Measurements from ENCODE around the gene IFNGR1. TPM values are rescaled to one million over a fixed set of nuclear protein-coding genes. Genes with fewer than 3 reads are reported as not detected.
A peak's percentile ranks its signal among the peaks of the same experiment; 100 is the strongest.

The IFNGR1 gene
- total RNA-seq, 1 experiment from 2014 or later: 87.3 TPM

GRCh38 chr6:137176729-137177128 lies 42.5 kb downstream of the IFNGR1 start:
- no peak for DNase-seq (ENCODE audit: low read depth)

DNA sequence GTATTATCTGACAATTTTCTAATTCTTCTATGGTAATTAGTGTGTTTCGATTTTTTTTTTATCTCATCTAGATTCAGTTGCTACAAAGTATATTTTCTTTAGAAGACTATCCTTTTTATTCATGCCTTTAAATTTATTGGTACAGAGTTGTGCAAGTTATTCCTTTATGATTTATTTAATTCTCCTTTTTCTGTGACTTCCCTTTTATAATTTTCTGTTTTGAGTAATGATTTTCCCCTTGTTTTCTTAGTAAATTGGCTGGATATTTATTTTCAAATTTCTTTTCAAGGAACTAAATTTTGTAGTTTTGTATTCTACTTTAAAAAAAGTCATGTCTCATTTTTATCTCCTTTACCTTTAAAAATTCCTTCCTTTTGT lies 43.3 kb downstream of the IFNGR1 start:
- DNase-seq (ENCODE audit: low read depth): no peak

DNA sequence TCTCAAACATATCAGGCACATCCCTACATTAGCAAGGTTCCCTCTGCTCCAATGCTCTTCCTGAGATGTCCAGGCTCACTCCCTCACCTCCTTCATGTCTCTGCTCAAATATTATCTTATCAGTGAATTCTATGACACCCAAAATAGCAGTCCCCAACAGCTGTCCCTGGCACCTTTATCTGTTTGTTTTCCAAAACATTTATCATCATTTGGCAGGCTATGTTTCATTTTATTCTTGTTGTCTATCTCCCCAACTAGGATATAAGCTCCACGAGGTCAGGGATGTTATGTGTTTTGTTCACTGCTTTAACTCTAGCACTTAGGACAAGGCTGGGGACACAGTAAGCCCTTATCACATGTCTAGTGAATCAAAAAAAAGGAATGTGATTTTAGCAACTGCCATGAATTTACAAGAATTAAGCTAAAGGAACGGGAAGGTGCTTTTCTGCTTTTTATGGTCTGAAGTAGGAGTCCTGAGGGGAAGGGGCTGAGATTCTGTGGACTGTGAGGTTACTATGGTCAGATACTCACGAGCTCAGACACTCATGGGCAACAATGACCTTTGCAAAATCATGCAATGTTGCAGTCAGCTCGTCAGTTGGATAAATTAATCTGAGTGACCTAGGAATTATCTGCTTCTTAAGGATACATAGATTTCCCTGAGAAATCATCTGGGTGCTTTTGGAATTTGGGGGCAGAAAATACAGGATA lies 43.9 kb downstream of the IFNGR1 start:
- peak; percentile 5 for DNase-seq (ENCODE audit: low read depth)

GRCh38 chr6:137173501-137173900 lies 45.7 kb downstream of the IFNGR1 start, which contains the start of gene IL22RA2:
TSS of gene IL22RA2 (minus strand) at chr6:137173644. CDS start at chr6:137161749, 11,895 bp downstream.
- DNase-seq (ENCODE audit: low read depth): no peak

- DNase-seq (ENCODE audit: low read depth): no peak
Observed at GRCh38 chr6:137172734-137173431, 46.3 kb downstream of the IFNGR1 start.

- DNase-seq (ENCODE audit: low read depth): no peak
Observed at GRCh38 chr6:137171824-137172733, 47.1 kb downstream of the IFNGR1 start.

GRCh38 chr6:137171053-137171374 lies 48.2 kb downstream of the IFNGR1 start:
- DNase-seq (ENCODE audit: low read depth): no peak

DNA sequence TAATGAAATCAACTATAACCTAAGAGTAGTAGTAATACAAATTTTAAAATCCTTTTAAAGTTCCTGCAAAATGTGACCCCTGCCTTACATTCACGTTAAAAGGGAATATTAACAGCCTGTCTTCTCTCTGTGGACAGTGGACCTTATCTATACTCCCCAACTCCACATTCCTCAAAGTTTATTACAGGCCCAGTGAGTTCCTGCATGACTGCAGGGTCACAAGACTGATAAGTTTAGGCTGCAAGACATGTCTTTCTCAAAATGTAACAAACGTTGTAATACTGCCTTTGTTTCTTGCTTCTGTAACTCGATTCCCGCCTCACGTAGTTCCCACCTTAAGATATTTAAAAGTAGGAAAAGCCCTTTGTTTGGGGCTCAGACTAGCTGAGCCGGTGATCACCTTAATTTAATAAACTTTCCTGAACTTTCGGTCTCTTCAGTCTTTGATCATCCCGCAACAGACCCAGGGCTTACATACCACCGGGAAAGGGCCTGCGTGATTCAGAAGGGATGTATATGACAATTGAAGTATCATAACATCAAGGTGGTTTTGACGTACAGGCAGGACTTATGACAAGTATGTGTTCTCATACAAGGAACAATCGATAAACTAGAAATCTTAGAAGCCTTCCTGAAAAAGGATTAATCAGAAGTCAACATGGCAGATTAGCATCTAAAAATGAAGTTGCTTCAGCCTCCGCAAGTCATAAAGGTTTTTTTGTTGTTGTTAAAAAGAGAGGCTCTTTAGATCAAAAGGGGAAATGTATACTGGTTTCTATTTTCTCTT lies 48.7 kb downstream of the IFNGR1 start:
- no peak for DNase-seq (ENCODE audit: low read depth)

DNA sequence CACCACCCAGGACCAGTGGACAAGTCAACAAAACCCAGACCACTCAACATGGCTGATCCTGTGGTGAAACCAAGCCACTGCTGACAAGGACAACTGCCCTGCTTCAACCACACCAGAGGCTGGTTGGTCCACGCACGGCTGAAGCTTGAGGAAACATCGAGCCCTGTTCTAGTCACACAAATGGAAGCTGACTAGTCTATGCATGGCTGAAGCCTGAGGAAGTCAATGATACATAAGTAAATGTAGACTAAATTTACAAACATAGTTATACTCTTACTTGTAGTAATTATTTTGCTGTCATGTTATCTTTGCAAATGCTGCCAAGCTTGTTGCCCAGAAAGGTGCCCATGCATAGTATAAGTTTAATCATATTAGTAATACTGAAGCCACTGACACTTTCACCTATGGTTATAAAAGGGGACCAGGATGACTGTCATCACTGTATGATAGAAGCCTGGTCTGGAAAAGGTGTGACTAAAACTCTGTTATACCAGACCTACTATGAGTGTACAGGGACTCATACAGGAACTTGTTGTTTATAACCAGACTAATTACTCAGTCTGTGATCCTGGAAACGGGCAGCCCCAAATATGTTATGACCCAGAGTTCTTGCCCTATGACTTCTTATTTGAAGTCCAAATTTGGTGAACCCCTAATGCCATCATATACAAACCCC lies 51.3 kb downstream of the IFNGR1 start:
- DNase-seq (ENCODE audit: low read depth): no peak

GRCh38 chr6:137166247-137167098 lies 52.7 kb downstream of the IFNGR1 start:
- DNase-seq (ENCODE audit: low read depth): no peak

DNA sequence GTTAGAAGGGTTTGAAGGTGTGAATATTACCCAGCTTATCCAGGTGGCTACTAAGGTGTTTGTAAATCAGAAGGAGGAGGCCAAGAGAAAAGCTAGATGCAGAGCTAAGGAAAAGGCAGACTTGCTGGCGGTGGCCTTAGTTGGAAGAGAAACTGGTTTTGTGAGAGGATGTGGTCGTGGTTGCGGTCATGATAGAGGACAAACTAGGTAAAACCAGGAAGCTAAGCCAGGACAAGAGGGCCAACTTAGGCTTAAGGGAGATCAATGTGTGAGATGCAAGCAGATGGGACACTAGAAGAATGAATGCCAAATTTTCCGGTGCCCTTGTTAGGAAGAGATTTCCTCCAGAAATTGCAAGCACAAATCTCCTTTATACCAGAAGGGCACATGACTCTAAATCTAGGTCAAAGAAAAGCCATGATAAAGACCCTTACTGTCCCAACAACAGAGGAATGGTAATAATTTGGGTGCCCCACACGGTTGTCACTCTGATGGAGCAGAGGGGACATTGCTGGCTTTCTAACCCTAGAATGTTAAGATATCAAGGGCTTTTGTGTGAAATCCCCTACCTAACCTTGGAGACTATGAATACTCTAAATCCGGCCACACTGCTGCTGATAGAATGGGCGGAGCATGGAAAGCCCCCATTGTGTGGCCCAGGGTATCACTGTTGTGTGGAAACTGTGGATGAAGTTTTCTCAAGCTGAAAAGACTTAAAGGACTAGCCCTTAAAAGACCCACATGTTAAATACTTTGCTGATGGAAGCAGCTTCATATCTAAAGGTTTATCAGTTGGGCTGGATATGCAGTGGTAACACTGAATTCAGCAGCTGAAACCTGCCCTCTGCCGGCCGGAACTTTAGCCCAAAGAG lies 53.6 kb downstream of the IFNGR1 start:
- peak; percentile 48 for DNase-seq (ENCODE audit: low read depth)

DNA sequence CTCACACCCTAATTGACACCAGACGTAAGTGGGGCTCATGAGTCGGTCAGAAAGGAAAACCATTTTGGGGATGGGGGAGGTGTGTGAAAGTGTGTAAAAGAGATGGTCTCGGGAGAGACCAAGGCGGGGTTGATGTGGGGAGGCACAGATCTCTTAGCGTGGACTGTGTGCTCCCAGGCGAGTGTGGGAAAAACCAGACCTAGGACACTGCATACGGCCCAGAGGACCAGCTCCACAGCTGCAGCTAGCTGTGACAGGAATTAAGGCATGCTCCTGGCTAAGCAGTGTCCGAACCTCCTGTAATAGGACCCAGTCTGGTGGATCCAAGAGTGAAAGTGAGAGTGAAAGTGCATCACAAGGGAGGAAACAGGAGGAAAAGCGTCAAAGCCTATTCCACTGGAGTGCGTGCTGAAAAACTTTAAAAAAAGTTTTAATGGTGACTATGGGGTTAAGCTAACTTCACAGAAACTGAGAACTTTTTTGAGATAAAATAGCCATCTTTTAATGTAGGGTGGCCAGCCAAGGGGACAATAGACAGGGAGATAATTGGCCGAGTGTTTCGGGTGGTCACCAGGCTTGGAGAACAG lies 55.4 kb downstream of the IFNGR1 start:
- DNase-seq (ENCODE audit: low read depth): no peak

GRCh38 chr6:137162692-137163306 lies 56.4 kb downstream of the IFNGR1 start:
- DNase-seq (ENCODE audit: low read depth): no peak

GRCh38 chr6:137161949-137162348 lies 57.2 kb downstream of the IFNGR1 start:
- DNase-seq (ENCODE audit: low read depth): peak; percentile 24

- DNase-seq (ENCODE audit: low read depth): peak; percentile 57
Observed at GRCh38 chr6:137160763-137161162, 58.4 kb downstream of the IFNGR1 start.

DNA sequence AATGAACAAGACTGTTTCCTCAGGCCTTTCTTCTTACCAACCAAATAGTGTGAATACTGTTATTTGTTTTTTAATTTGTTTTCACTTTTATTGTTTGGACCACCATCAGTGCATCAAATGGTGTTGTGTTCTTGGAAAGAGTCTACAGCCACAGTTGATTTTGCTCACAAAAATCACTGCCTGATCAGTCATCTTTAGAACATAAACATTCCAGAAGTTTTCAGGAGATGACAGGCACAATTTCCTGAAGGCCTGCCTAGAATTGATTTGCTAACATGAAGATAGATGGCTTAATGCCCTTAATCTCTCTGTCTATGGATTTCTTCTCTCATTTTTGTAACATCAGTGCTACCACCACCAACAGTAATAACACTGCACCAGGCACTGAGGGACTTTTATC lies 59.3 kb downstream of the IFNGR1 start:
- peak; percentile 12 for DNase-seq (ENCODE audit: low read depth)

DNA sequence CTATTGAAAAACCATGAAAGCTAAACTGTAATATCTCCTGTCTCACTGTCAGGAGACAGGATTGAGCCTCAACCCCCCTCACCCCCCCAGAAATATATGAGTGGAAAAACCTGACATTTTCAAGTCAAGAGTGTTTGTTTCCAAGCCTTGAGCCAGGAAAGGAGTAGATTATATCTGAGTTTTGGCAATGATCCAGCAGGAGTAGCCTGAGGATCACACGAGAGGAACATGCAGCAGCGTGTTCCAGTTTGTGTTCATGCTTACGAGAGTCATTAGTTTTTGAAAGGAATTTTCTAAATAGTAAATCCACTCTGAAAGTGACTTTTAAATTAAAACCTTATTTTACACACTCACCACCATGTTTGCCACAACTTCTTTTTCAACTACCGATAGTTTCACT lies 61.6 kb downstream of the IFNGR1 start:
- no peak for DNase-seq (ENCODE audit: low read depth)

GRCh38 chr6:137156650-137157049 lies 62.5 kb downstream of the IFNGR1 start:
- DNase-seq (ENCODE audit: low read depth): no peak

Measured in M059J (cell line).